ENCODE results near the gene NXT1. TPM values are rescaled to one million over a fixed set of nuclear protein-coding genes. Genes with fewer than 3 reads are reported as not detected.

NXT1 gene
- total and polyA plus RNA-seq, 2 experiments from 2014 or later: 30.2 to 34.4 TPM

- Mint-ChIP-seq H3K4me1 (peaks cover 7% of the 10 kb centered on the region), H3K9me3 (peaks cover 10% of the 10 kb centered on the region), H3K27me3 (ENCODE audit: insufficient read depth, low read depth, poor library complexity) (peaks cover 5% of the 10 kb centered on the region), H3K27ac (no peak overlapping the region), H3K36me3 (ENCODE audit: low read depth) (no peaks in the 10 kb centered on the region), H3K4me3 (no peak overlapping the region)
- no peaks in the 10 kb centered on the region for H4K20me1 ChIP-seq (replicated peaks; ENCODE audit: insufficient read depth)
- H3K4me1 ChIP-seq (ENCODE audit: insufficient read depth): no peaks in the 10 kb centered on the region
- H3F3A ChIP-seq (replicated peaks; ENCODE audit: low read depth): no peaks in the 10 kb centered on the region
- no peaks in the 10 kb centered on the region for H3K36me3 ChIP-seq (ENCODE audit: insufficient read depth)
- H3K4me2 ChIP-seq: no peak overlapping the region
- H3K27ac ChIP-seq (ENCODE audit: low read depth): no peak overlapping the region
- H3K9me2 ChIP-seq (ENCODE audit: insufficient read depth): peaks cover 9% of the 10 kb centered on the region; the same call in 1 of the 2 replicates
- ATAC-seq (no peak), DNase-seq (ENCODE audit: low spot score) (no peak)
- no peaks in the 10 kb centered on the region for H3K79me2 ChIP-seq (replicated peaks; ENCODE audit: insufficient read depth)
- no peak overlapping the region for H2AFZ ChIP-seq
- TF ChIP-seq NANOG (IDR thresholded peaks at IDR 0.05; ENCODE audit: borderline replicate concordance): no peak
- no peak overlapping the region for H3K4me3 ChIP-seq
- H3K27me3 ChIP-seq (ENCODE audit: insufficient read depth): no peaks in the 10 kb centered on the region
These were observed 18.1 kb upstream of the NXT1 start for GRCh38 chr20:23332467-23332866.

DNA sequence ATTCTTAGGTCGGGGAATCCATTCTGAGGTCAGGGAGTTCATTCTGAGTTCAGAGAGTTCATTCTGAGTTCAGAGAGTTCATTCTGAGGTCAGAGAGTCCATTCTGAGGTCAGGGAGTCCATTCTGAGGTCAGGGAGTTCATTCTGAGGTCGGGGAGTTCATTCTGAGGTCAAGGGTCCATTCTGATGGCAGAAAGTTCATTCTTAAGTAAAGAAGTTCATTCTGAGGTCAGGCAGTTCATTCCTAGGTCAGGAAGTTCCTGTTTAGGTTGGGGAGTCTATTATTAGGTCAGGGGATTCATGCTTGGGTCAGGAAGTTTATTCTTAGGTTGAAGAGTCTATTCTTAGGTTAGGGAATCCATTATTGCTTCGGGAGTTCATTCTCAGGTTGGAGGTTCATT is 16.5 kb upstream of the NXT1 start:
- Histone ChIP-seq H3K4me3 (no peak overlapping the region), H4K20me1 (replicated peaks; ENCODE audit: insufficient read depth) (no peaks in the 10 kb centered on the region), H3K9me2 (ENCODE audit: insufficient read depth) (peaks cover 4% of the 10 kb centered on the region; the same call in 1 of the 2 replicates), H3F3A (replicated peaks; ENCODE audit: low read depth) (no peaks in the 10 kb centered on the region), H3K27ac (ENCODE audit: low read depth) (no peak overlapping the region), H3K36me3 (ENCODE audit: insufficient read depth) (no peaks in the 10 kb centered on the region), H3K27me3 (ENCODE audit: insufficient read depth) (no peaks in the 10 kb centered on the region), H3K79me2 (replicated peaks; ENCODE audit: insufficient read depth) (no peaks in the 10 kb centered on the region), H3K4me1 (ENCODE audit: insufficient read depth) (no peaks in the 10 kb centered on the region), H2AFZ (no peak overlapping the region), H3K4me2 (no peak overlapping the region)
- Mint-ChIP-seq H3K27me3 (ENCODE audit: insufficient read depth, low read depth, poor library complexity) (no peaks in the 10 kb centered on the region), H3K9me3 (peaks cover 10% of the 10 kb centered on the region), H3K36me3 (ENCODE audit: low read depth) (no peaks in the 10 kb centered on the region), H3K4me1 (peaks cover 9% of the 10 kb centered on the region), H3K4me3 (no peak overlapping the region), H3K27ac (no peak overlapping the region)
- DNase-seq (ENCODE audit: low spot score): no peak
- ATAC-seq: no peak
- TF ChIP-seq ZNF331 (CRISPR knock-in tag; IDR thresholded peaks at IDR 0.05; ENCODE audit: low read depth) (no peak), NANOG (IDR thresholded peaks at IDR 0.05; ENCODE audit: borderline replicate concordance) (no peak), POLR2AphosphoS5 (IDR thresholded peaks at IDR 0.05; ENCODE audit: low read depth) (no peak), CTCF (conservative IDR thresholded peaks at IDR 0.05; ENCODE audit: low read depth in 2 of 2) (no peak), ZNF114 (CRISPR knock-in tag; IDR thresholded peaks at IDR 0.05) (no peak), STAT1 (IDR thresholded peaks at IDR 0.05; ENCODE audit: unreplicated experiment) (no peak), EZH2 (IDR thresholded peaks at IDR 0.05; ENCODE audit: low read depth, unreplicated experiment) (no peak), JUNB (IDR thresholded peaks at IDR 0.05; ENCODE audit: unreplicated experiment) (no peak)
- TF ChIP-seq, protein P1, sequence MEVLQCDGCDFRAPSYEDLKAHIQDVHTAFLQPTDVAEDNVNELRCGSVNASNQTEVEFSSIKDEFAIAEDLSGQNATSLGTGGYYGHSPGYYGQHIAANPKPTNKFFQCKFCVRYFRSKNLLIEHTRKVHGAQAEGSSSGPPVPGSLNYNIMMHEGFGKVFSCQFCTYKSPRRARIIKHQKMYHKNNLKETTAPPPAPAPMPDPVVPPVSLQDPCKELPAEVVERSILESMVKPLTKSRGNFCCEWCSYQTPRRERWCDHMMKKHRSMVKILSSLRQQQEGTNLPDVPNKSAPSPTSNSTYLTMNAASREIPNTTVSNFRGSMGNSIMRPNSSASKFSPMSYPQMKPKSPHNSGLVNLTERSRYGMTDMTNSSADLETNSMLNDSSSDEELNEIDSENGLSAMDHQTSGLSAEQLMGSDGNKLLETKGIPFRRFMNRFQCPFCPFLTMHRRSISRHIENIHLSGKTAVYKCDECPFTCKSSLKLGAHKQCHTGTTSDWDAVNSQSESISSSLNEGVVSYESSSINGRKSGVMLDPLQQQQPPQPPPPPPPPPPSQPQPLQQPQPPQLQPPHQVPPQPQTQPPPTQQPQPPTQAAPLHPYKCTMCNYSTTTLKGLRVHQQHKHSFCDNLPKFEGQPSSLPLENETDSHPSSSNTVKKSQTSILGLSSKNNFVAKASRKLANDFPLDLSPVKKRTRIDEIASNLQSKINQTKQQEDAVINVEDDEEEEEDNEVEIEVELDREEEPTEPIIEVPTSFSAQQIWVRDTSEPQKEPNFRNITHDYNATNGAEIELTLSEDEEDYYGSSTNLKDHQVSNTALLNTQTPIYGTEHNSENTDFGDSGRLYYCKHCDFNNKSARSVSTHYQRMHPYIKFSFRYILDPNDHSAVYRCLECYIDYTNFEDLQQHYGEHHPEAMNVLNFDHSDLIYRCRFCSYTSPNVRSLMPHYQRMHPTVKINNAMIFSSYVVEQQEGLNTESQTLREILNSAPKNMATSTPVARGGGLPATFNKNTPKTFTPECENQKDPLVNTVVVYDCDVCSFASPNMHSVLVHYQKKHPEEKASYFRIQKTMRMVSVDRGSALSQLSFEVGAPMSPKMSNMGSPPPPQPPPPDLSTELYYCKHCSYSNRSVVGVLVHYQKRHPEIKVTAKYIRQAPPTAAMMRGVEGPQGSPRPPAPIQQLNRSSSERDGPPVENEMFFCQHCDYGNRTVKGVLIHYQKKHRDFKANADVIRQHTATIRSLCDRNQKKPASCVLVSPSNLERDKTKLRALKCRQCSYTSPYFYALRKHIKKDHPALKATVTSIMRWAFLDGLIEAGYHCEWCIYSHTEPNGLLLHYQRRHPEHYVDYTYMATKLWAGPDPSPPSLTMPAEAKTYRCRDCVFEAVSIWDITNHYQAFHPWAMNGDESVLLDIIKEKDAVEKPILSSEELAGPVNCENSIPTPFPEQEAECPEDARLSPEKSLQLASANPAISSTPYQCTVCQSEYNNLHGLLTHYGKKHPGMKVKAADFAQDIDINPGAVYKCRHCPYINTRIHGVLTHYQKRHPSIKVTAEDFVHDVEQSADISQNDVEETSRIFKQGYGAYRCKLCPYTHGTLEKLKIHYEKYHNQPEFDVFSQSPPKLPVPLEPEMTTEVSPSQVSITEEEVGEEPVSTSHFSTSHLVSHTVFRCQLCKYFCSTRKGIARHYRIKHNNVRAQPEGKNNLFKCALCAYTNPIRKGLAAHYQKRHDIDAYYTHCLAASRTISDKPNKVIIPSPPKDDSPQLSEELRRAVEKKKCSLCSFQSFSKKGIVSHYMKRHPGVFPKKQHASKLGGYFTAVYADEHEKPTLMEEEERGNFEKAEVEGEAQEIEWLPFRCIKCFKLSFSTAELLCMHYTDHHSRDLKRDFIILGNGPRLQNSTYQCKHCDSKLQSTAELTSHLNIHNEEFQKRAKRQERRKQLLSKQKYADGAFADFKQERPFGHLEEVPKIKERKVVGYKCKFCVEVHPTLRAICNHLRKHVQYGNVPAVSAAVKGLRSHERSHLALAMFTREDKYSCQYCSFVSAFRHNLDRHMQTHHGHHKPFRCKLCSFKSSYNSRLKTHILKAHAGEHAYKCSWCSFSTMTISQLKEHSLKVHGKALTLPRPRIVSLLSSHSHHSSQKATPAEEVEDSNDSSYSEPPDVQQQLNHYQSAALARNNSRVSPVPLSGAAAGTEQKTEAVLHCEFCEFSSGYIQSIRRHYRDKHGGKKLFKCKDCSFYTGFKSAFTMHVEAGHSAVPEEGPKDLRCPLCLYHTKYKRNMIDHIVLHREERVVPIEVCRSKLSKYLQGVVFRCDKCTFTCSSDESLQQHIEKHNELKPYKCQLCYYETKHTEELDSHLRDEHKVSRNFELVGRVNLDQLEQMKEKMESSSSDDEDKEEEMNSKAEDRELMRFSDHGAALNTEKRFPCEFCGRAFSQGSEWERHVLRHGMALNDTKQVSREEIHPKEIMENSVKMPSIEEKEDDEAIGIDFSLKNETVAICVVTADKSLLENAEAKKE (CRISPR knock-in tag; IDR thresholded peaks at IDR 0.05): no peak
- TF ChIP-seq, protein P2, sequence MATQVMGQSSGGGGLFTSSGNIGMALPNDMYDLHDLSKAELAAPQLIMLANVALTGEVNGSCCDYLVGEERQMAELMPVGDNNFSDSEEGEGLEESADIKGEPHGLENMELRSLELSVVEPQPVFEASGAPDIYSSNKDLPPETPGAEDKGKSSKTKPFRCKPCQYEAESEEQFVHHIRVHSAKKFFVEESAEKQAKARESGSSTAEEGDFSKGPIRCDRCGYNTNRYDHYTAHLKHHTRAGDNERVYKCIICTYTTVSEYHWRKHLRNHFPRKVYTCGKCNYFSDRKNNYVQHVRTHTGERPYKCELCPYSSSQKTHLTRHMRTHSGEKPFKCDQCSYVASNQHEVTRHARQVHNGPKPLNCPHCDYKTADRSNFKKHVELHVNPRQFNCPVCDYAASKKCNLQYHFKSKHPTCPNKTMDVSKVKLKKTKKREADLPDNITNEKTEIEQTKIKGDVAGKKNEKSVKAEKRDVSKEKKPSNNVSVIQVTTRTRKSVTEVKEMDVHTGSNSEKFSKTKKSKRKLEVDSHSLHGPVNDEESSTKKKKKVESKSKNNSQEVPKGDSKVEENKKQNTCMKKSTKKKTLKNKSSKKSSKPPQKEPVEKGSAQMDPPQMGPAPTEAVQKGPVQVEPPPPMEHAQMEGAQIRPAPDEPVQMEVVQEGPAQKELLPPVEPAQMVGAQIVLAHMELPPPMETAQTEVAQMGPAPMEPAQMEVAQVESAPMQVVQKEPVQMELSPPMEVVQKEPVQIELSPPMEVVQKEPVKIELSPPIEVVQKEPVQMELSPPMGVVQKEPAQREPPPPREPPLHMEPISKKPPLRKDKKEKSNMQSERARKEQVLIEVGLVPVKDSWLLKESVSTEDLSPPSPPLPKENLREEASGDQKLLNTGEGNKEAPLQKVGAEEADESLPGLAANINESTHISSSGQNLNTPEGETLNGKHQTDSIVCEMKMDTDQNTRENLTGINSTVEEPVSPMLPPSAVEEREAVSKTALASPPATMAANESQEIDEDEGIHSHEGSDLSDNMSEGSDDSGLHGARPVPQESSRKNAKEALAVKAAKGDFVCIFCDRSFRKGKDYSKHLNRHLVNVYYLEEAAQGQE (IDR thresholded peaks at IDR 0.05; ENCODE audit: unreplicated experiment): no peak

Measured in GM23338 (cell line).